AG09309 (cell line): Measurements from ENCODE around the gene TMEM100.

Experiments
- DNase-seq: peaks from one replicate; pipeline ENCODE4 v3.0.0-alpha.2; 2010; ENCODE audit warnings: low read depth
- H3K4me3 ChIP-seq: 2 replicates; pipeline ENCODE4 v1.5.1; 2011; ENCODE audit warnings: mild to moderate bottlenecking, low read depth, low read length, moderate library complexity; ENCODE audit not compliant: control insufficient read depth
- CTCF ChIP-seq: IDR thresholded peaks from 2 replicates; pipeline ENCODE4 v1.5.1; 2011; ENCODE audit warnings: mild to moderate bottlenecking, low read depth, low read length, inconsistent platforms; ENCODE audit not compliant: insufficient read depth, control insufficient read depth; ENCODE audit errors: missing control alignments

The TMEM100 gene

GRCh38 chr17:55691666-55692065 lies 31.0 kb downstream of the TMEM100 start:
- no peak for TF ChIP-seq CTCF
- no peak overlapping the region for H3K4me3 ChIP-seq
- no peak for DNase-seq

GRCh38 chr17:55690105-55690508 lies 32.6 kb downstream of the TMEM100 start:
- no peak for TF ChIP-seq CTCF
- DNase-seq: no peak
- no peak overlapping the region for H3K4me3 ChIP-seq

DNA sequence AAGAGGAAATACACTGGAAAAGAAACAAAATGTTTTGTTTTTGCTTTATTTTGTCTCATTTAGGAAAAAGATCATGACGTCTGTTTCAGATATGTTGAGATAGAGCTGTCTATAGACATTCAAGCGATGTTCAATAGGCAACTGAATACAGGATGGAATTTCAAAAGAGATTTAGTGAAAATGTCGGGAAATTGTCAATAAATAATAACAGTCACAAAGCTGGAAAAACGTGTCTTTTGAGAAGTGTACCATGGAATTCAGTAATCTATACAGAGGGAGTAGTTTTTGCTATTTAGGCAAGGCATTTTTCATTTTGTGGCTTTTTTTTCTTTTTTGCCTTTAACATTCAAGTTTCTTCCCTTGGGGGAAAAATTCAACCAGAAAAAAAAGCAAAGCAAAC lies 33.0 kb downstream of the TMEM100 start:
- DNase-seq: no peak
- H3K4me3 ChIP-seq: no peak overlapping the region
- TF ChIP-seq CTCF: no peak

GRCh38 chr17:55688057-55688456 lies 34.6 kb downstream of the TMEM100 start:
- no peak for TF ChIP-seq CTCF
- DNase-seq: no peak
- H3K4me3 ChIP-seq: no peak overlapping the region

DNA sequence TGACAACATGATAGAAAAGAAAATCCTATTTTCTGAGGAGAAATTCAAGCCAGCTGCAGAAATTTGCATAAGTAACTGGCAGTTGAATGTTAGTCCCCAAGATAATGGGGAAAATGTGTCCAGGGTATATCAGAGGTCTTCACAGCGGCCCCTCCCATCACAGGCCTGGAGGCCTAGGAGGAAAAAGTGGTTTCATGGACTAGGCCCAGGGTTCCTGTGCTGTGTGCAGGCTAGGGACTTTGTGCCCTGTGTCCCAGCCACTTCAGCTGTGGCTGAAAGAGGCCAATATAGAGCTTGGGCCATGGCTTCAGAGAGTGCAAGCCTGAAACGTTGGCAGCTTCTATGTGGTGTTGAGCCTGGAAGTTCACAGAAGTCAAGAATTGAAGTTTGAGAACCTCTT lies 35.6 kb downstream of the TMEM100 start:
- DNase-seq: no peak
- no peak overlapping the region for H3K4me3 ChIP-seq
- no peak for TF ChIP-seq CTCF

- TF ChIP-seq CTCF: no peak
- DNase-seq: no peak
- no peak overlapping the region for H3K4me3 ChIP-seq
Observed at GRCh38 chr17:55683550-55684315, 38.9 kb downstream of the TMEM100 start.
